GM18507 (cell line): ENCODE results near the gene UBASH3B.
"Not testable (repeated sequence)": the region's sequence is repeated elsewhere in the genome, so short reads cannot be mapped to it uniquely, and the experiment has no call there.

Experiments used
- DNase-seq: peaks from one replicate; pipeline ENCODE4 v3.0.0; 2011; ENCODE audit warnings: low read depth; ENCODE audit not compliant: insufficient read length; ENCODE audit errors: extremely low spot score
- FAIRE-seq: peaks from 2 replicates; lab custom pipeline; 2011; peaks lifted over from hg19 to GRCh38; lab: Jason Lieb, UNC

The UBASH3B gene

GRCh38 chr11:122853261-122853660 lies 197.7 kb downstream of the UBASH3B start:
- DNase-seq, result no peak
- no peak for FAIRE-seq

- DNase-seq (no peak), FAIRE-seq (peak; percentile 81)
Measured at GRCh38 chr11:122853971-122854446, 198.5 kb downstream of the UBASH3B start.

- FAIRE-seq, result no peak
- DNase-seq, result no peak
Measured at GRCh38 chr11:122861631-122862030, 206.1 kb downstream of the UBASH3B start.

GRCh38 chr11:122862091-122862490 lies 206.6 kb downstream of the UBASH3B start:
- FAIRE-seq, result no peak
- no peak for DNase-seq

DNA sequence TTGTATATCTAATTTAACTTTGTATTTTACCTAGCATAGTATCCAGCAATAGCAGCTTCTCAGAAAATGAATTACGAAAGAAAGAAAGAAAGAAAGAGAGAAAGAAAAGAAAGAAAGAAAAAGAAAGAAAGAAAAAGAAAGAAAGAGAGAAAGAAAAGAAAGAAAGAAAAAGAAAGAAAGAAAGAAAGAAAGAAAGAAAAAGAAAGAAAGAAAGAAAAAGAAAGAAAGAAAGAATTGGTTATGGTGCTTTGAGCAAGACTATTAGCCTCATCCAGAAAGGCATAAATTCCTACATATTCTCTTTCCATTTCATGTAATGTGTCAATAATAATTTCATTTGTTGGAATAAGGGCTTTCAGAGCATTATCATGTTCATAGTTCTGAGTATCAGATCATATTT lies 207.6 kb downstream of the UBASH3B start:
- FAIRE-seq, DNase-seq: not testable (repeated sequence)

DNA sequence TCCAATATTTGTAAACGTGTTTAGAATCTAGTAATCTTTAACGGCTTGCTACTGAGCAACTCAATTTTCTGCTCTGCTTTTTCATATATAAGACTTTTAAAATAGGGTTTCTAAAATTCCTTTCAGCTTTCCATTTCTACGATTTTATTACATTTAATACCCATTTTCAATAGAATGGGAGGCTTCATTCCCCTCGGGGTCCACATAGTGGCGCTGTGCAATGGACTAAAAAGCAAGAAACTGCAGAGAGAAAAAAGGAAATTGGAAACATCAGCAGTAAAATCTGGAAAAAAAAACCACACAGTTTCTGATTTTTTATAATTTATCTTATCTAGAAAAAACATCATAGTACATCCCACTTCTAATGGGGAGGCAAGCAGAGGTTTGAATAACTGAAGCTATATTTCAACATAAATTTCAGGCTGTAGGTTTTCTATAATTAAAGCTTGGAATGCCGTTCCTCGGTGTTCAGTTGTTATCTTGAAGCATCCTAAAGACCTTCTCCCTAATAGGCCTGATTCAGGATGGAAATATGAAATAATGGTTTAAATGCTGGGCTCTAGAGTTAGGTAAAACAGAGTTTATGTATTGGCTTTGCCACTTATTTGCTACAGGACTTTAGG lies 208.3 kb downstream of the UBASH3B start:
- DNase-seq (no peak), FAIRE-seq (peak; percentile 69)
